Right atrium auricular region (tissue), 2 donors: Measurements from ENCODE around the gene STAMBPL1. TPM values are rescaled to one million over a fixed set of nuclear protein-coding genes. Genes with fewer than 3 reads are reported as not detected.

Experiments used
- DNase-seq: peaks from one replicate; pipeline ENCODE4 v3.0.0-alpha.2; 2019; ENCODE audit warnings: low spot score
- H3K27ac ChIP-seq, 2 donors: fragments of 200-600 bp; sonication (generic); 1 replicate in 1 of 2; 2 replicates in 1 of 2; pipeline ENCODE4 v1.5.1; 2016 to 2019
- H3K27me3 ChIP-seq, 2 donors: fragments of 200-600 bp; sonication (generic); one replicate each; pipeline versions ENCODE4 v1.5.1 to v1.6.0; 2017 to 2019
- H3K36me3 ChIP-seq: fragments of 200-600 bp; sonication (generic); one replicate; pipeline ENCODE4 v1.5.1; 2016
- H3K4me1 ChIP-seq, 2 donors: fragments of 200-600 bp; sonication (generic); one replicate each; pipeline versions ENCODE4 v1.5.1 to v1.6.0; 2017 to 2019
- H3K4me3 ChIP-seq, 2 donors: fragments of 200-600 bp; sonication (generic); 1 replicate in 1 of 2; 2 replicates in 1 of 2; pipeline ENCODE4 v1.5.1; 2017 to 2019; ENCODE audit warnings: mild to moderate bottlenecking in 1 of 2, moderate library complexity in 1 of 2
- H3K9me3 ChIP-seq, 2 donors: fragments of 200-600 bp; sonication (generic); one replicate each; pipeline ENCODE4 v1.5.1; 2019
- CTCF ChIP-seq, 2 donors: fragments of 200-600 bp; sonication (generic); IDR thresholded peaks; one replicate each; pipeline ENCODE4 v1.5.1; 2019; ENCODE audit warnings: antibody characterized with exemption in 2 of 2
- total RNA-seq, 2 donors: library from RNA; depleted of rRNA; stranded (reverse); fragments of >200 nt; gene quantifications; one replicate each; pipeline ENCODE4 v1.1.0, GENCODE V29; 2016

STAMBPL1 gene
- total RNA-seq, 2 donors from 2014 or later, result 8.8 to 13.8 TPM

DNA sequence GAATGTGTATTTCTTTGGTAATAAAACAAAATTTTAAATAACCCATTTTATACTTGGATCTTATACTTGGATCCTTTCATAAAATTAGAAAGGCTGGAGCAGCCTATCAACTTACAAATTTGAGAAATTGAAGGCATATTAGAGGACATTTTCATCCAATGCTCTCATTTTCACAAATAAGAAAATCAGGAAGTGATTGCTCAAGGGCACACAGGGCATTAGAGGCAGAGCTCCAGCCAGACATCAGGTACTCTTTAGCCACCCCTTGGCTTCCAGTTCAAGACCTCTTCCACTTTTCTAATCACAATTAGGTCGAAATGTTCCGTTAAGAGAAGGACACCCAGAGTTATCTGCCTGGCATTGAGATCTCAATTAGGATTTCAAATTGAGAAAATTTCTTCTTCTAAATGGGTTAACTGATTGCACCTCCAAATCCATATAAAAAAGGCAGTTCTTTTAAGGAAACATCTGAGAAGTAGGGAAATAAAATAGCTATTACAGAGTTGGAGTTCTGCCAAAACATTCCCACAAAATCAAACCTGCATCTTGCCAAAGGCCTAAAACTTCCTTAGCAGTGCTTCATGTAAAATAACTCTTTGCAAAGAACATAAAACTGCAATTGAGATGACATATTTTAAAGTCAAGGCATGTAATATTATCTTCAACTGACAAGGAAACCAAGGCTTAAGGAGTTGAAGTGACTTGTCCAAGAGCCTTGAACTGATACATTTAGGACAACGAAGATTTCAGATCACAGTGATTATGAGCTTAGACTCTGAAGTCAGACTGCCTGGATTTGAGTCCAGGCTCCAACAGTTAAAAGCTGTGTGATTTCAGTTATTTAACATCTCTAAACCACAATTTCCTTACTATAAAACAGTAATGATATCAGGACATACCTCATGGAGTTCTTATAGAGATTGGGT is 70.1 kb downstream of the STAMBPL1 start:
- Histone ChIP-seq H3K4me1 (peaks cover 0 to 46% of the 10 kb centered on the region in 2 donors), H3K9me3 (no peaks in the 10 kb centered on the region), H3K27ac (peak overlapping the region; percentile 79 to 93), H3K27me3 (no peaks in the 10 kb centered on the region), H3K36me3 (peaks cover 42% of the 10 kb centered on the region), H3K4me3 (peak overlapping the region; percentile 53 to 57)
- no peak for DNase-seq
- no peak for TF ChIP-seq CTCF (IDR thresholded peaks at IDR 0.05)

- H3K9me3 ChIP-seq, result no peaks in the 10 kb centered on the region
- peak within 1 kb of the TSS; percentile 53 to 57 for H3K4me3 ChIP-seq
- H3K27ac ChIP-seq, result peak within 1 kb of the TSS; percentile 79 to 93
- H3K36me3 ChIP-seq, result peaks cover 30% of the 10 kb centered on the region
- DNase-seq, result peak; percentile 75
- H3K4me1 ChIP-seq, result peaks cover 0 to 39% of the 10 kb centered on the region in 2 donors
- TF ChIP-seq CTCF (IDR thresholded peaks at IDR 0.05), result no peak
- H3K27me3 ChIP-seq, result no peaks in the 10 kb centered on the region
These were observed 72.6 kb downstream of the STAMBPL1 start, which contains the start of gene ACTA2 for GRCh38 chr10:88952647-88953111. TSS of gene ACTA2 (minus strand) at chr10:88952773. CDS start at chr10:88948930, 3,843 bp downstream.

GRCh38 chr10:88953662-88954061 is 73.6 kb downstream of the STAMBPL1 start:
- DNase-seq, result no peak
- Histone ChIP-seq H3K27ac (peak overlapping the region; percentile 79 to 93), H3K4me1 (peaks cover 0 to 29% of the 10 kb centered on the region in 2 donors), H3K36me3 (peaks cover 23% of the 10 kb centered on the region), H3K4me3 (no peak overlapping the region), H3K27me3 (no peaks in the 10 kb centered on the region), H3K9me3 (no peaks in the 10 kb centered on the region)
- no peak for TF ChIP-seq CTCF (IDR thresholded peaks at IDR 0.05)

GRCh38 chr10:88954458-88955083 is 74.5 kb downstream of the STAMBPL1 start:
- H3K27me3 ChIP-seq, result no peaks in the 10 kb centered on the region
- TF ChIP-seq CTCF (IDR thresholded peaks at IDR 0.05), result no peak
- peaks cover 0 to 23% of the 10 kb centered on the region in 2 donors for H3K4me1 ChIP-seq
- no peak for DNase-seq
- no peaks in the 10 kb centered on the region for H3K9me3 ChIP-seq
- peaks cover 16% of the 10 kb centered on the region for H3K36me3 ChIP-seq
- no peak overlapping the region for H3K4me3 ChIP-seq
- H3K27ac ChIP-seq, result no peak overlapping the region

GRCh38 chr10:88957381-88957780 is 77.3 kb downstream of the STAMBPL1 start:
- no peak for DNase-seq
- TF ChIP-seq CTCF (IDR thresholded peaks at IDR 0.05), result no peak
- Histone ChIP-seq H3K4me1 (peaks cover 0 to 7% of the 10 kb centered on the region in 2 donors), H3K4me3 (no peak overlapping the region), H3K36me3 (no peaks in the 10 kb centered on the region), H3K27ac (no peak overlapping the region), H3K9me3 (no peaks in the 10 kb centered on the region), H3K27me3 (no peaks in the 10 kb centered on the region)
